ENCODE data around the gene CHI3L1.

DNA sequence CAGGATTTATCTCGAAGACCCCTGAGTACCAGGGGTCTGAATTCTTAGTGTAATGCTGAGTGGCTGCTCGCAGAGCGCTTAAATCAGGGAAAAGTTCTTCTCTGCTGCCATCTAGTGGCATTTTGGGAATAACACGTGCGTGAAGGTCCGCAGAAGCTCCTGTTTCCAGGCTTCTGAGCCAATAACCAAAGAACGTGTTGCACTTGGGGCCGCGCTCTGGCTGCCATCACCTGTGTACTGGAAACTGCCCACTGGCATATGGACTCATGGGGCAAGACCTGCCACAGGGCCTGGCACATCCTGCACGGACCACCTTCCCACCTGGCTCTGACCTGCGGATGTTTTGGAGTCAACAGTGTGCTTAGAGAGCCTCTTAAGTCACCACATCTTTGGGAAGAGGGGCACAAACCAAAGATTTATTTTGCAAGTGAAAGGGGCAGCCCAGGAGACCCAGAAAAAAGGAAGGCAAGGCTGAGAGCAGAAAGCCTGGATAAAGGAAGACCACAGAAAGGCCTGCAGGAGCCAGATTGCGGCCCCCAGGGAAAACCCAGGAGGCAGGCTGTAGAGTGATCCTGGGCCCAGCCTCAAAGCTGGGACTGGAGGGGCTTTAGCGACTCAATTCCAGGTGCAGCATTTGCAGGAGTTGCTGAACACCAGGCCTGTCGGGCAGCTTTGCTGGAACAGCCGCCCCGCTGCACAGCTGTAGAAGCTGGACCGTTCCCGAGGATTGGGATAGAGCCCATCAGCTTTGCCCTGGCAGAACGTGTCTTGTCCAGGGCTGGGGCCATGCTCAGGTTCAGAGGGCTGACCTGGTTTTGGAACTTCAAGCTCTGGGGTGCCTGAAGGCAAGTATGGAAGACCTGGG lies 30.0 kb upstream of the CHI3L1 start:
- TF ChIP-seq, protein P1, sequence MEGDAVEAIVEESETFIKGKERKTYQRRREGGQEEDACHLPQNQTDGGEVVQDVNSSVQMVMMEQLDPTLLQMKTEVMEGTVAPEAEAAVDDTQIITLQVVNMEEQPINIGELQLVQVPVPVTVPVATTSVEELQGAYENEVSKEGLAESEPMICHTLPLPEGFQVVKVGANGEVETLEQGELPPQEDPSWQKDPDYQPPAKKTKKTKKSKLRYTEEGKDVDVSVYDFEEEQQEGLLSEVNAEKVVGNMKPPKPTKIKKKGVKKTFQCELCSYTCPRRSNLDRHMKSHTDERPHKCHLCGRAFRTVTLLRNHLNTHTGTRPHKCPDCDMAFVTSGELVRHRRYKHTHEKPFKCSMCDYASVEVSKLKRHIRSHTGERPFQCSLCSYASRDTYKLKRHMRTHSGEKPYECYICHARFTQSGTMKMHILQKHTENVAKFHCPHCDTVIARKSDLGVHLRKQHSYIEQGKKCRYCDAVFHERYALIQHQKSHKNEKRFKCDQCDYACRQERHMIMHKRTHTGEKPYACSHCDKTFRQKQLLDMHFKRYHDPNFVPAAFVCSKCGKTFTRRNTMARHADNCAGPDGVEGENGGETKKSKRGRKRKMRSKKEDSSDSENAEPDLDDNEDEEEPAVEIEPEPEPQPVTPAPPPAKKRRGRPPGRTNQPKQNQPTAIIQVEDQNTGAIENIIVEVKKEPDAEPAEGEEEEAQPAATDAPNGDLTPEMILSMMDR (IDR thresholded peaks at IDR 0.05): peak; percentile 72 to 89 (median 80)
- TF ChIP-seq POLR2A (IDR thresholded peaks at IDR 0.05): no peak
